ENCODE measurements around the gene STK24.

Gene STK24

GRCh38 chr13:98406427-98406826 is 170.5 kb downstream of the STK24 start:
- no peak overlapping the region for H3K4me2 ChIP-seq (ENCODE audit: insufficient read depth, low read length, poor library complexity, severe bottlenecking)
- H2BK12ac ChIP-seq (ENCODE audit: low read length), result no peak overlapping the region
- no peak overlapping the region for H3K23ac ChIP-seq (ENCODE audit: low read depth, low read length, poor library complexity)
- H2BK15ac ChIP-seq (ENCODE audit: low read length), result no peak overlapping the region
- no peak overlapping the region for H3K27ac ChIP-seq (replicated peaks; ENCODE audit: low read length)
- no peak overlapping the region for H2AFZ ChIP-seq (ENCODE audit: low read length)
- peaks cover 8 to 44% of the 10 kb centered on the region in 2 donors for H3K36me3 ChIP-seq (replicated peaks in 1 of 2; ENCODE audit: control insufficient read depth in 2 of 2, insufficient read depth in 2 of 2, low read length in 2 of 2)
- H3K18ac ChIP-seq (ENCODE audit: low read length), result no peak overlapping the region
- no peak overlapping the region for H3K9ac ChIP-seq (ENCODE audit: low read depth, low read length, poor library complexity)
- no CpG with 5 or more reads among the region's 9 CpGs for WGBS, 2 donors (ENCODE audit: extremely low coverage in 2 of 2, insufficient read length in 2 of 2, insufficient replicate concordance in 1 of 2)
- no peak overlapping the region for H2BK120ac ChIP-seq (ENCODE audit: low read depth, low read length)
- H2AK5ac ChIP-seq (ENCODE audit: low read depth, low read length), result no peak overlapping the region
- no peaks in the 10 kb centered on the region for H3K9me3 ChIP-seq (replicated peaks in 1 of 2; ENCODE audit: control insufficient read depth in 2 of 2, insufficient read depth in 1 of 2, low read depth in 1 of 2, low read length in 2 of 2)
- H3K14ac ChIP-seq (ENCODE audit: low read length), result no peak overlapping the region
- H3K4me1 ChIP-seq (ENCODE audit: control insufficient read depth in 2 of 2, insufficient read depth in 1 of 2, low read depth in 1 of 2, low read length in 2 of 2), result peaks cover 2 to 6% of the 10 kb centered on the region in 2 donors
- H3K79me1 ChIP-seq (ENCODE audit: low read depth, low read length), result no peaks in the 10 kb centered on the region
- no peak overlapping the region for H3K4me3 ChIP-seq (ENCODE audit: low read length in 2 of 2)
- no peak overlapping the region for H4K8ac ChIP-seq (ENCODE audit: low read depth, low read length)
- H4K91ac ChIP-seq (ENCODE audit: low read depth, low read length, poor library complexity), result no peak overlapping the region
- no peaks in the 10 kb centered on the region for H3K27me3 ChIP-seq (ENCODE audit: control insufficient read depth in 3 of 3, insufficient read depth in 3 of 3, low read depth in 1 of 3, low read length in 3 of 3)
- DNase-seq (ENCODE audit: low spot score), result no peak
- H2BK5ac ChIP-seq (ENCODE audit: low read length), result no peak overlapping the region
- H3K4ac ChIP-seq (ENCODE audit: low read length), result no peak overlapping the region

- Histone ChIP-seq H2AK5ac (ENCODE audit: low read depth, low read length) (no peak overlapping the region), H3K27ac (replicated peaks; ENCODE audit: low read length) (no peak overlapping the region), H3K4me1 (ENCODE audit: control insufficient read depth in 2 of 2, insufficient read depth in 1 of 2, low read depth in 1 of 2, low read length in 2 of 2) (peaks cover 2 to 6% of the 10 kb centered on the region in 2 donors), H3K4ac (ENCODE audit: low read length) (no peak overlapping the region), H2BK120ac (ENCODE audit: low read depth, low read length) (no peak overlapping the region), H4K8ac (ENCODE audit: low read depth, low read length) (no peak overlapping the region), H3K14ac (ENCODE audit: low read length) (no peak overlapping the region), H3K79me1 (ENCODE audit: low read depth, low read length) (no peaks in the 10 kb centered on the region), H3K23ac (ENCODE audit: low read depth, low read length, poor library complexity) (no peak overlapping the region), H2BK5ac (ENCODE audit: low read length) (no peak overlapping the region), H3K9me3 (replicated peaks in 1 of 2; ENCODE audit: control insufficient read depth in 2 of 2, insufficient read depth in 1 of 2, low read depth in 1 of 2, low read length in 2 of 2) (no peaks in the 10 kb centered on the region), H3K18ac (ENCODE audit: low read length) (no peak overlapping the region), H2BK12ac (ENCODE audit: low read length) (no peak overlapping the region), H2BK15ac (ENCODE audit: low read length) (no peak overlapping the region), H3K4me3 (ENCODE audit: low read length in 2 of 2) (no peak overlapping the region), H3K36me3 (replicated peaks in 1 of 2; ENCODE audit: control insufficient read depth in 2 of 2, insufficient read depth in 2 of 2, low read length in 2 of 2) (peaks cover 6 to 41% of the 10 kb centered on the region in 2 donors), H3K27me3 (ENCODE audit: control insufficient read depth in 3 of 3, insufficient read depth in 3 of 3, low read depth in 1 of 3, low read length in 3 of 3) (no peaks in the 10 kb centered on the region), H3K4me2 (ENCODE audit: insufficient read depth, low read length, poor library complexity, severe bottlenecking) (no peak overlapping the region), H4K91ac (ENCODE audit: low read depth, low read length, poor library complexity) (no peak overlapping the region), H2AFZ (ENCODE audit: low read length) (no peak overlapping the region), H3K9ac (ENCODE audit: low read depth, low read length, poor library complexity) (no peak overlapping the region)
- no CpG with 5 or more reads among the region's 8 CpGs for WGBS, 2 donors (ENCODE audit: extremely low coverage in 2 of 2, insufficient read length in 2 of 2, insufficient replicate concordance in 1 of 2)
- DNase-seq (ENCODE audit: low spot score), result no peak
These were observed 171.1 kb downstream of the STK24 start for GRCh38 chr13:98405690-98406344.

- H2BK15ac ChIP-seq (ENCODE audit: low read length), result no peak overlapping the region
- H3K18ac ChIP-seq (ENCODE audit: low read length), result no peak overlapping the region
- WGBS, 2 donors (ENCODE audit: extremely low coverage in 2 of 2, insufficient read length in 2 of 2, insufficient replicate concordance in 1 of 2), result no CpG with 5 or more reads among the region's 7 CpGs
- no peak overlapping the region for H3K27ac ChIP-seq (replicated peaks; ENCODE audit: low read length)
- no peaks in the 10 kb centered on the region for H3K79me1 ChIP-seq (ENCODE audit: low read depth, low read length)
- DNase-seq (ENCODE audit: low spot score), result peak; percentile 56
- H3K36me3 ChIP-seq (replicated peaks in 1 of 2; ENCODE audit: control insufficient read depth in 2 of 2, insufficient read depth in 2 of 2, low read length in 2 of 2), result peaks cover 6 to 37% of the 10 kb centered on the region in 2 donors
- H3K4me3 ChIP-seq (ENCODE audit: low read length in 2 of 2), result no peak overlapping the region
- H2BK120ac ChIP-seq (ENCODE audit: low read depth, low read length), result no peak overlapping the region
- peaks cover 2 to 6% of the 10 kb centered on the region in 2 donors for H3K4me1 ChIP-seq (ENCODE audit: control insufficient read depth in 2 of 2, insufficient read depth in 1 of 2, low read depth in 1 of 2, low read length in 2 of 2)
- no peak overlapping the region for H3K4me2 ChIP-seq (ENCODE audit: insufficient read depth, low read length, poor library complexity, severe bottlenecking)
- H2BK12ac ChIP-seq (ENCODE audit: low read length), result no peak overlapping the region
- H3K27me3 ChIP-seq (ENCODE audit: control insufficient read depth in 3 of 3, insufficient read depth in 3 of 3, low read depth in 1 of 3, low read length in 3 of 3), result no peaks in the 10 kb centered on the region
- H2AK5ac ChIP-seq (ENCODE audit: low read depth, low read length), result no peak overlapping the region
- H4K91ac ChIP-seq (ENCODE audit: low read depth, low read length, poor library complexity), result no peak overlapping the region
- H2AFZ ChIP-seq (ENCODE audit: low read length), result peak overlapping the region; percentile 55
- H4K8ac ChIP-seq (ENCODE audit: low read depth, low read length), result no peak overlapping the region
- no peak overlapping the region for H3K14ac ChIP-seq (ENCODE audit: low read length)
- H3K9ac ChIP-seq (ENCODE audit: low read depth, low read length, poor library complexity), result no peak overlapping the region
- H3K23ac ChIP-seq (ENCODE audit: low read depth, low read length, poor library complexity), result no peak overlapping the region
- H3K9me3 ChIP-seq (replicated peaks in 1 of 2; ENCODE audit: control insufficient read depth in 2 of 2, insufficient read depth in 1 of 2, low read depth in 1 of 2, low read length in 2 of 2), result no peaks in the 10 kb centered on the region
- H2BK5ac ChIP-seq (ENCODE audit: low read length), result no peak overlapping the region
- H3K4ac ChIP-seq (ENCODE audit: low read length), result no peak overlapping the region
These were observed 171.8 kb downstream of the STK24 start for GRCh38 chr13:98405107-98405571.

GRCh38 chr13:98403076-98403475 is 173.8 kb downstream of the STK24 start:
- H3K23ac ChIP-seq (ENCODE audit: low read depth, low read length, poor library complexity), result no peak overlapping the region
- H2AK5ac ChIP-seq (ENCODE audit: low read depth, low read length), result no peak overlapping the region
- no peaks in the 10 kb centered on the region for H3K27me3 ChIP-seq (ENCODE audit: control insufficient read depth in 3 of 3, insufficient read depth in 3 of 3, low read depth in 1 of 3, low read length in 3 of 3)
- no peak for DNase-seq (ENCODE audit: low spot score)
- H3K4me3 ChIP-seq (ENCODE audit: low read length in 2 of 2), result no peak overlapping the region
- no peak overlapping the region for H3K14ac ChIP-seq (ENCODE audit: low read length)
- no CpG with 5 or more reads among the region's 2 CpGs for WGBS, 2 donors (ENCODE audit: extremely low coverage in 2 of 2, insufficient read length in 2 of 2, insufficient replicate concordance in 1 of 2)
- H3K79me1 ChIP-seq (ENCODE audit: low read depth, low read length), result no peaks in the 10 kb centered on the region
- H3K4ac ChIP-seq (ENCODE audit: low read length), result no peak overlapping the region
- H4K91ac ChIP-seq (ENCODE audit: low read depth, low read length, poor library complexity), result no peak overlapping the region
- H2BK12ac ChIP-seq (ENCODE audit: low read length), result no peak overlapping the region
- no peak overlapping the region for H2BK5ac ChIP-seq (ENCODE audit: low read length)
- no peak overlapping the region for H3K18ac ChIP-seq (ENCODE audit: low read length)
- H4K8ac ChIP-seq (ENCODE audit: low read depth, low read length), result no peak overlapping the region
- H3K27ac ChIP-seq (replicated peaks; ENCODE audit: low read length), result no peak overlapping the region
- no peak overlapping the region for H2BK15ac ChIP-seq (ENCODE audit: low read length)
- peaks cover 2 to 39% of the 10 kb centered on the region in 2 donors for H3K36me3 ChIP-seq (replicated peaks in 1 of 2; ENCODE audit: control insufficient read depth in 2 of 2, insufficient read depth in 2 of 2, low read length in 2 of 2)
- H2BK120ac ChIP-seq (ENCODE audit: low read depth, low read length), result no peak overlapping the region
- peaks cover 4 to 6% of the 10 kb centered on the region in 2 donors for H3K4me1 ChIP-seq (ENCODE audit: control insufficient read depth in 2 of 2, insufficient read depth in 1 of 2, low read depth in 1 of 2, low read length in 2 of 2)
- no peaks in the 10 kb centered on the region for H3K9me3 ChIP-seq (replicated peaks in 1 of 2; ENCODE audit: control insufficient read depth in 2 of 2, insufficient read depth in 1 of 2, low read depth in 1 of 2, low read length in 2 of 2)
- no peak overlapping the region for H2AFZ ChIP-seq (ENCODE audit: low read length)
- H3K9ac ChIP-seq (ENCODE audit: low read depth, low read length, poor library complexity), result no peak overlapping the region
- no peak overlapping the region for H3K4me2 ChIP-seq (ENCODE audit: insufficient read depth, low read length, poor library complexity, severe bottlenecking)

Data from neuronal stem cell (in vitro differentiated cells).